Lower lobe of right lung (tissue), 2 donors: Measurements from ENCODE around the gene LAMA2. TPM values are rescaled to one million over a fixed set of nuclear protein-coding genes. Genes with fewer than 3 reads are reported as not detected.

ENCODE experiments used
- ATAC-seq, 2 donors: fragments of 200-7000 bp; cut with Tn5 transposase; one replicate each; pipeline ENCODE4 v1.9.1; 2020 to 2022; ENCODE audit warnings: mild to moderate bottlenecking in 2 of 2, moderate library complexity in 2 of 2
- DNase-seq: peaks from one replicate; pipeline ENCODE4 v3.0.0-alpha.2; 2020
- H3K27ac ChIP-seq: fragments of 200-600 bp; one replicate; pipeline ENCODE4 v1.8.0; 2022
- H3K27me3 ChIP-seq: fragments of 200-600 bp; one replicate; pipeline ENCODE4 v1.8.0; 2022; ENCODE audit warnings: low read depth
- H3K36me3 ChIP-seq: fragments of 200-600 bp; one replicate; pipeline ENCODE4 v1.8.0; 2022; ENCODE audit warnings: mild to moderate bottlenecking
- H3K4me1 ChIP-seq: fragments of 200-600 bp; one replicate; pipeline ENCODE4 v1.8.0; 2022
- H3K4me3 ChIP-seq: fragments of 200-600 bp; one replicate; pipeline ENCODE4 v1.8.0; 2022; ENCODE audit warnings: mild to moderate bottlenecking
- H3K9me3 ChIP-seq: fragments of 200-600 bp; one replicate; pipeline ENCODE4 v1.8.0; 2022
- CTCF ChIP-seq: fragments of 200-600 bp; IDR thresholded peaks from one replicate; pipeline ENCODE4 v1.8.0; 2022; ENCODE audit warnings: antibody characterized with exemption, mild to moderate bottlenecking
- intact Hi-C: fragments of 100-400 bp; cut with DNase I; formaldehyde crosslinking; loops from one replicate; pipeline ENCODE4 v1.11.0; 2022
- total RNA-seq: library from RNA; stranded (reverse); fragmentation: NEBNext Ultra II Directional; extraction: Animal tissue kit (Norgen Biotek cat#: 25700); gene quantifications from one replicate; pipeline ENCODE4 v1.2.1, GENCODE V29; 2021
- donor health status: DM: no; HTN: yes; CAD: no; lungs with severe emphysema.

LAMA2 gene
- total RNA-seq, 1 donor from 2014 or later: 49.6 TPM

GRCh38 chr6:129263176-129263575 lies 380.2 kb downstream of the LAMA2 start:
- H3K27ac ChIP-seq: no peak overlapping the region
- TF ChIP-seq CTCF: no peak
- H3K4me3 ChIP-seq: no peak overlapping the region
- H3K36me3 ChIP-seq: no peaks in the 10 kb centered on the region
- intact Hi-C loops: no loop called here
- no peaks in the 10 kb centered on the region for H3K9me3 ChIP-seq
- no peaks in the 10 kb centered on the region for H3K4me1 ChIP-seq
- no peak for ATAC-seq
- DNase-seq: no peak
- H3K27me3 ChIP-seq: no peaks in the 10 kb centered on the region

- DNase-seq (no peak), ATAC-seq (no peak)
- Histone ChIP-seq H3K4me1 (no peaks in the 10 kb centered on the region), H3K4me3 (no peak overlapping the region), H3K27ac (no peak overlapping the region), H3K36me3 (no peaks in the 10 kb centered on the region), H3K9me3 (no peaks in the 10 kb centered on the region), H3K27me3 (no peaks in the 10 kb centered on the region)
- intact Hi-C loops: no loop called here
- TF ChIP-seq CTCF: no peak
Observed at GRCh38 chr6:129264480-129265045, 381.6 kb downstream of the LAMA2 start.

GRCh38 chr6:129267028-129267427 lies 384.1 kb downstream of the LAMA2 start:
- no peaks in the 10 kb centered on the region for H3K4me1 ChIP-seq
- H3K27me3 ChIP-seq: no peaks in the 10 kb centered on the region
- intact Hi-C loops: no loop called here
- no peaks in the 10 kb centered on the region for H3K9me3 ChIP-seq
- no peak for DNase-seq
- ATAC-seq: no peak
- H3K27ac ChIP-seq: no peak overlapping the region
- H3K36me3 ChIP-seq: no peaks in the 10 kb centered on the region
- no peak overlapping the region for H3K4me3 ChIP-seq
- no peak for TF ChIP-seq CTCF

GRCh38 chr6:129269076-129269475 lies 386.1 kb downstream of the LAMA2 start:
- DNase-seq (no peak), ATAC-seq (no peak)
- intact Hi-C loops: no loop called here
- no peaks in the 10 kb centered on the region for H3K36me3 ChIP-seq
- no peak overlapping the region for H3K4me3 ChIP-seq
- H3K27ac ChIP-seq: no peak overlapping the region
- no peak for TF ChIP-seq CTCF
- H3K27me3 ChIP-seq: no peaks in the 10 kb centered on the region
- no peaks in the 10 kb centered on the region for H3K9me3 ChIP-seq
- no peaks in the 10 kb centered on the region for H3K4me1 ChIP-seq

- Histone ChIP-seq H3K27ac (no peak overlapping the region), H3K4me3 (no peak overlapping the region), H3K36me3 (no peaks in the 10 kb centered on the region), H3K9me3 (no peaks in the 10 kb centered on the region), H3K4me1 (no peaks in the 10 kb centered on the region), H3K27me3 (no peaks in the 10 kb centered on the region)
- no peak for TF ChIP-seq CTCF
- intact Hi-C loops: no loop called here
- no peak for ATAC-seq
- DNase-seq: no peak
Observed at GRCh38 chr6:129269891-129270290, 387.0 kb downstream of the LAMA2 start.

- TF ChIP-seq CTCF: no peak
- intact Hi-C loops: no loop called here
- H3K27ac ChIP-seq: no peak overlapping the region
Observed at GRCh38 chr6:129270450-129270849, 387.5 kb downstream of the LAMA2 start.

More at GRCh38 chr6:129270450-129270849, 387.5 kb downstream of the LAMA2 start:
- DNase-seq: no peak
- Histone ChIP-seq H3K27me3 (no peaks in the 10 kb centered on the region), H3K36me3 (no peaks in the 10 kb centered on the region), H3K4me3 (no peak overlapping the region), H3K4me1 (no peaks in the 10 kb centered on the region), H3K9me3 (no peaks in the 10 kb centered on the region)
- no peak for ATAC-seq
